A673 (cell line): ENCODE data around the gene PTPN5.

Experiments used
- CTCF ChIP-seq: fragments of 300-800, 200-600 bp; sonication (generic); conservative IDR thresholded peaks from 2 replicates; pipeline ENCODE4 v1.5.1; 2017; ENCODE audit warnings: low read depth, mild to moderate bottlenecking, antibody characterized with exemption, low read length, moderate library complexity, mixed read lengths
- EZH2 ChIP-seq: fragments of 200-600 bp; sonication (generic); IDR thresholded peaks from 2 replicates; pipeline ENCODE4 v1.6.1; 2017; ENCODE audit warnings: borderline replicate concordance, low read depth, mild to moderate bottlenecking, mixed read lengths, antibody characterized with exemption, low read length; ENCODE audit not compliant: poor library complexity, severe bottlenecking

GRCh38 chr11:18710545-18710944 lies 81.1 kb downstream of the PTPN5 start:
- no peak for TF ChIP-seq EZH2
- no peak for TF ChIP-seq CTCF
